Type B pancreatic cell (in vitro differentiated cells): ENCODE measurements around the gene TAF1D. TPM values are rescaled to one million over a fixed set of nuclear protein-coding genes. Genes with fewer than 3 reads are reported as not detected.
"Not testable (repeated sequence)": the region's sequence is repeated elsewhere in the genome, so short reads cannot be mapped to it uniquely, and the experiment has no call there.

Source experiments
- DNase-seq: peaks from one replicate; pipeline ENCODE4 v3.0.0; 2021; ENCODE audit warnings: mixed read lengths; ENCODE audit not compliant: unreplicated experiment; ENCODE audit errors: extremely low spot score
- H3K27ac Mint-ChIP-seq: 2 replicates; pipeline ENCODE4 v1.8.0; 2021; ENCODE audit warnings: mild to moderate bottlenecking, mixed read lengths
- H3K27me3 Mint-ChIP-seq: 2 replicates; pipeline ENCODE4 v1.8.0; 2021; ENCODE audit warnings: mixed read lengths
- H3K36me3 Mint-ChIP-seq: 2 replicates; pipeline ENCODE4 v1.8.0; 2021; ENCODE audit warnings: mixed read lengths
- H3K4me1 Mint-ChIP-seq: one replicate; pipeline ENCODE4 v1.8.0; 2021; ENCODE audit warnings: mixed read lengths; ENCODE audit not compliant: unreplicated experiment
- H3K4me3 Mint-ChIP-seq: 2 replicates; pipeline ENCODE4 v1.8.0; 2021; ENCODE audit warnings: mild to moderate bottlenecking, mixed read lengths
- H3K9me3 Mint-ChIP-seq: 2 replicates; pipeline ENCODE4 v1.8.0; 2021; ENCODE audit warnings: mixed read lengths
- total RNA-seq: library from RNA; stranded (reverse); gene quantifications from 2 replicates; pipeline ENCODE4 v1.2.1, GENCODE V29; 2021; ENCODE audit warnings: low replicate concordance
- TF ChIP-seq, protein P1 (sequence below): fragments of 200-600 bp; sonication (generic); conservative IDR thresholded peaks from 2 replicates; pipeline ENCODE4 v1.5.0; 2021; ENCODE audit warnings: antibody characterized with exemption, mild to moderate bottlenecking

Gene TAF1D
- total RNA-seq, 1 donor from 2014 or later, result 143 TPM

DNA sequence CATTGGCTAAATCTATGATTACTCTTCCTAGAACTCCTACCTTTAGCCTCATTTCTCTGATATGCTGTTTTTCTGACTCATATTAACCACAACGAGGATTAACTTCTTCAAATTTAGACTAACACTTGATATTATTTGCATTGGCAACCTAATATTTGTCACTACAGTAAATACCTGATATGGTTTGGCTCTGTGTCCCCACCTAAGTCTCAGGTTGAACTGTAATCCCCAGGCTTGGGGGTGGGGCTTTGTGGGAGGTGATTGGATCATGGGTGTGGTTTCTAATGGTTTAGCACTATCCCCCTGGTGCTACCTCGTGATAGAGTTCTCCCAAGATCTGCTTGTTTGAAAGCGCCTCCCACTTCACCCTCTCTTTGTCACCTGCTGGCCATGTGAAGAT is 25.7 kb upstream of the TAF1D start:
- H3K9me3 Mint-ChIP-seq, result no peaks in the 10 kb centered on the region
- TF ChIP-seq, protein P1, sequence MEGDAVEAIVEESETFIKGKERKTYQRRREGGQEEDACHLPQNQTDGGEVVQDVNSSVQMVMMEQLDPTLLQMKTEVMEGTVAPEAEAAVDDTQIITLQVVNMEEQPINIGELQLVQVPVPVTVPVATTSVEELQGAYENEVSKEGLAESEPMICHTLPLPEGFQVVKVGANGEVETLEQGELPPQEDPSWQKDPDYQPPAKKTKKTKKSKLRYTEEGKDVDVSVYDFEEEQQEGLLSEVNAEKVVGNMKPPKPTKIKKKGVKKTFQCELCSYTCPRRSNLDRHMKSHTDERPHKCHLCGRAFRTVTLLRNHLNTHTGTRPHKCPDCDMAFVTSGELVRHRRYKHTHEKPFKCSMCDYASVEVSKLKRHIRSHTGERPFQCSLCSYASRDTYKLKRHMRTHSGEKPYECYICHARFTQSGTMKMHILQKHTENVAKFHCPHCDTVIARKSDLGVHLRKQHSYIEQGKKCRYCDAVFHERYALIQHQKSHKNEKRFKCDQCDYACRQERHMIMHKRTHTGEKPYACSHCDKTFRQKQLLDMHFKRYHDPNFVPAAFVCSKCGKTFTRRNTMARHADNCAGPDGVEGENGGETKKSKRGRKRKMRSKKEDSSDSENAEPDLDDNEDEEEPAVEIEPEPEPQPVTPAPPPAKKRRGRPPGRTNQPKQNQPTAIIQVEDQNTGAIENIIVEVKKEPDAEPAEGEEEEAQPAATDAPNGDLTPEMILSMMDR, result no peak
- no peak overlapping the region for H3K4me3 Mint-ChIP-seq
- DNase-seq, result no peak
- H3K4me1 Mint-ChIP-seq, result no peaks in the 10 kb centered on the region
- no peaks in the 10 kb centered on the region for H3K27me3 Mint-ChIP-seq
- no peaks in the 10 kb centered on the region for H3K36me3 Mint-ChIP-seq
- no peak overlapping the region for H3K27ac Mint-ChIP-seq

DNA sequence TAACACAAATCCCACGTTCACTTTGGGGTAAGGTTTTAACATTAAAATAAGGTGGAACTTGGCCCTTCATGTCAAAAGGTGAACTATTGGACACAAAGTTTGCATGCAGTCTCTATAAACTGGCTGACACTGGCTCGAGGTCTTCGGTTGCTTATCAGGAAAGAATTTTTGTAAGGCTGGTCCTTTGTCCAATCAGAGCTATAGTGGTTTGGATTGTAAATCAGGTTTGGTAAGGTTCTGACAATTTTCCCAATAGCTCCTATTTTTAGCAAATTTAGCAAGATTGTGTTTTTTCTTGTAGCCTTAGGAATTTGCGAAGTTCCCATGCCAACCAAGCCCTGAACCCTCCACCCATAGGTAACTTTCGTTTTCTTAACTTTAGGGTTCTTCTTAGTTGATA is 25.2 kb upstream of the TAF1D start:
- no peaks in the 10 kb centered on the region for H3K4me1 Mint-ChIP-seq
- no peak overlapping the region for H3K4me3 Mint-ChIP-seq
- H3K27me3 Mint-ChIP-seq, result no peaks in the 10 kb centered on the region
- no peak overlapping the region for H3K27ac Mint-ChIP-seq
- no peaks in the 10 kb centered on the region for H3K36me3 Mint-ChIP-seq
- TF ChIP-seq, protein P1, result no peak
- no peak for DNase-seq
- H3K9me3 Mint-ChIP-seq, result no peaks in the 10 kb centered on the region

DNA sequence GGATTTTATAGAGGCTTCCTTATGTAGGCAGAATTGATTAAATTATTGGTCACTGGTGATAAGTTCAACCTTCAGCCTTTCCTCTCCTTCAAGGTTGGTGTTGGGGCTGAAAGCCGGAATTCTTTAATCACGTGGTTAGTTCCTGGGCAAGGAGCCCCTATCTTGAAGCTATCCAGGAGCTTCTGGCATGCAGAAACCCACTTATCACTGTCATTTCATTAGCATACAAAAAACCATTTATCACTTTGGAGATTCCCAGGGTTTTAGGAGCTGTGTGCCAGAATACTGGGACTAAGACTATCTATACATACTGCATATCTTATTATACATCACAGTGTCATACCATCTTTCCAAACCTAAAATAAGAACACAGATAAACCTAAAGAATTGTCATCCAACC is 24.3 kb upstream of the TAF1D start:
- no peaks in the 10 kb centered on the region for H3K27me3 Mint-ChIP-seq
- TF ChIP-seq, protein P1, result no peak
- no peak overlapping the region for H3K4me3 Mint-ChIP-seq
- peaks cover 6% of the 10 kb centered on the region for H3K36me3 Mint-ChIP-seq
- H3K4me1 Mint-ChIP-seq, result no peaks in the 10 kb centered on the region
- H3K27ac Mint-ChIP-seq, result no peak overlapping the region
- no peak for DNase-seq
- no peaks in the 10 kb centered on the region for H3K9me3 Mint-ChIP-seq

DNA sequence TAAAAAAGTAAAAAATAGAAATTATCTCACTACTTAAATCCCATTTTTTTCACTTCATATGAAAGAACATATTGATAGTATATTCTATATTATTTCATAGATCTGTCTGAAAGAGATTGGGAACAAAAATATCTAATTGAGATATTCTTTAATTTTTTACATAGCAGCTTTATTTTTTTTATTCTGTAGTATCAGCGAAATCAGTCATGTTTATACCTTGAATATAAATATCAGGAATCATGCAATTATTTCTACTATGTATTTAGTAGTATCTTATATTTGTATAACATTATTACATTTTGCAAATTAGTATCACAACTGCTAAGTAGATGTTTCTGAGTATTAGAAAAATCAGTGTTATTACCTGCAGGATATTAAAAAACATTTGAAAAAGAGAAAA is 20.6 kb upstream of the TAF1D start:
- H3K9me3 Mint-ChIP-seq, result no peaks in the 10 kb centered on the region
- peaks cover 14% of the 10 kb centered on the region for H3K36me3 Mint-ChIP-seq
- H3K27me3 Mint-ChIP-seq, result no peaks in the 10 kb centered on the region
- no peaks in the 10 kb centered on the region for H3K4me1 Mint-ChIP-seq
- TF ChIP-seq, protein P1, result no peak
- DNase-seq, result no peak
- H3K4me3 Mint-ChIP-seq, result no peak overlapping the region
- H3K27ac Mint-ChIP-seq, result no peak overlapping the region

DNA sequence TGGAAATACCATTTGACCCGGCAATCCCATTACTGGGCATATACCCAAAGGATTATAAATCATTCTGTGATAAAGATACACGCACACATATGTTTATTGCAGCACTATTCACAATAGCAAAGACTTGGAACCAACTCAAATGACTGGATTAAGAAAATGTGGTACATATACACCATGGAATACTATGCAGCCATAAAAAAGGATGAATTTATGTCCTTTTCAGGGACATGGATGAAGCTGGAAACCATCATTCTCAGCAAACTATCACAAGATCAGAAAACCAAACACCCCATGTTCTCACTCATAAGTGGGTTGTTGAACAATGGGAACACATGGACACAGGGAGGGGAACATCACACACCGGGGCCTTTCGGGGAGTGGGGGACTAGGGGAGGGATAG is 17.8 kb upstream of the TAF1D start:
- not testable (repeated sequence) for DNase-seq, H3K27me3 Mint-ChIP-seq, H3K4me1 Mint-ChIP-seq, H3K9me3 Mint-ChIP-seq, H3K27ac Mint-ChIP-seq, H3K4me3 Mint-ChIP-seq
- H3K36me3 Mint-ChIP-seq, result peaks cover 14% of the 10 kb centered on the region

DNA sequence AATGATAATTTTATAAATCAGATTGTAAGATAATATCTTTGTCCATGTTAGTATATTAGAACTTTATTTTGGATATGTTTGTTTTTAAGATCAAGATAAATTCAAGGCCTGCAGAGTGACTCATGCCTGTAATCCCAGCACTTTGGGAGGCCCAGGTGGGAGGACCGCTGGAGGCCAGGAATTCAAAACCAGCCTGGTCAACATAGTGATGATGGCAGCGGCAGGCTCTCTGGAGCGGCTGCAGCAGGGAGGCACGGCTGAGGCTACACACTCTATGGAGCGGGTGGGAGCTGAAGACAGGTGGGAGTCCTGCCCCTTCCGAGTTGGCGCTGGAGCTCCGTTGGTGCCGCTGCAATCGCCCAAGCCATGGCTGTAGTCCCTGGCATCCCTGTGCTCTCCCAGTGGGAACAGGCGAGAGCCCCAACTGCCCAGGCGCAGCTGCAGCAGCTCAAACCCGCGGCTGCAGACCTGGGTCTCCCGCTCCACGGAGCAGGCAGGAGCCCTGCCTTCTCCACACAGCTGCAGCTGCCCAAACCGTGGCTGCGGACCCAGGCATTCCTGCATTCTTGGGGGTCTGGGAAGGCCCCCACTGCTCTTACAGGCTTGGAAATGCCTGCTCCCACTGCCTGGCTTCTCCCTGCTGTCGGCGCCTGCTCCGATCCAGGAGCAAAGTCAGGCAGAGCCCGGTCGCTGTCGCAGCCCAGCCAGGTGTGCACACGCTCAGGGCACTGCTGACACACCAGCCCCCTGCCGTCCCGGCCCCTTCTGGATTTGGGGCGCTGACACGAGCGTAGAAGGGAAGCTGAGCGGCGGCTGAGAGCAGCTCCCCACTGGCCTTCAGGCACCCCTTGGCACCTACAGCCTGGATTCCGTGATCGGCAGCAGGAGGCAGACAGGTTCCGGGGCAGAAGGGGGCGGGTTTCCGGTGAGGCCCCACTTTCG is 16.9 kb upstream of the TAF1D start:
- Mint-ChIP-seq H3K4me1 (no peaks in the 10 kb centered on the region), H3K4me3 (no peak overlapping the region), H3K36me3 (peaks cover 17% of the 10 kb centered on the region), H3K27me3 (no peaks in the 10 kb centered on the region), H3K27ac (no peak overlapping the region), H3K9me3 (no peaks in the 10 kb centered on the region)
- no peak for DNase-seq
- TF ChIP-seq, protein P1, result no peak
